Activated T-helper 1 cell treated with anti-CD3 and anti-CD28 coated beads, Interleukin-2, amount 50 U/mL, for 16 hours (primary cell): ENCODE data around the gene HKDC1.
"Not testable (repeated sequence)": the region's sequence is repeated elsewhere in the genome, so short reads cannot be mapped to it uniquely, and the experiment has no call there.

Experiments used
- DNase-seq, 2 donors: peaks; one replicate each; pipeline ENCODE4 v3.0.0-alpha.2; 2020; ENCODE audit warnings: low read depth in 1 of 2, low spot score in 1 of 2

Gene HKDC1

DNA sequence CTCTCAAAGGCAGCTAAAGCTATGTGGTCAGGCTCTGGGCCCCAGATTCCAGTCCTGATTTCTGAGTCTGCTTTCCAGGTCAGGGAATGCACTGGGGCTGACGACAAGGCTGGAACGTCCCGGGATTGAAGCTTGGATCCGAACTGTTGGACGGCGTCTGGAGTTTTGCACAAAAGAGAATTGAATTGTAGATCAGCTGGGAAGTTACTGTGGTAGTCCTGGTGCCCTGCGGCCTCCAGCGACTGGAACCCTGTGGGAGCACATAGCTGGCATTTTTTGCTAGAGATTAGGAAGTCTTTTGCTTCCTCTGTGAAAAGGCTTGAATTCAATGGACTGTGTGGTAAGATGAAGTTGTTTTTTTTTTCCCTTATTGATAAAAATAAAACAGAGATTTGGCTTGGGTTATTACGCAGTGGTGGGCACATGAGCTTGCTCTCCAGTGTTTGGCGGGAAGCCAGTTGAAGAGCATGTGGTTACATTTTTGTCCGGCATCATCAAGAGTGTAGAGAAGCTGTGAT lies 58.4 kb downstream of the HKDC1 start, which contains the start of gene HK1:
Gene HK1 (plus strand): TSS at position 51 of the 518 bp plus-strand sequence.
- DNase-seq = no peak

DNA sequence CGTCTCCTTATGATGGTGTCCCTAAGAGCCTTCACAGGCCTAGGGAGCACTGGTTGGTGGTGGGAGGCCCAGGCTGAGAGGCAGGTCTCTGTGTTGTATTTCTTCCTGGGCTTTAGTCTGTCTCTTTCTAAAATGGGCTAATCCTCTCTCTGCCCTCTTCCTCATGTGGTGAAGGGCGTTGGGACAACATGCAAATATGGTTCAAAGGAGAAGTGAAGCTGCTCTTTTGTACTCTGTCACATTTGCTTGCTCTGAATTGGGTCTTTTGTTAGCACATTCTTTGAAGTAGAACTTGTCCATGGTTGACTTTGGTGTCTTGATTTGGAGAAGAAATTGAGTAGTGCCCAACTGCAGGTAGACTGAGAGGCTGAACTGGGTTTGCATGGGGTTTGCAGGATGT lies 59.0 kb downstream of the HKDC1 start:
- DNase-seq = no peak

DNA sequence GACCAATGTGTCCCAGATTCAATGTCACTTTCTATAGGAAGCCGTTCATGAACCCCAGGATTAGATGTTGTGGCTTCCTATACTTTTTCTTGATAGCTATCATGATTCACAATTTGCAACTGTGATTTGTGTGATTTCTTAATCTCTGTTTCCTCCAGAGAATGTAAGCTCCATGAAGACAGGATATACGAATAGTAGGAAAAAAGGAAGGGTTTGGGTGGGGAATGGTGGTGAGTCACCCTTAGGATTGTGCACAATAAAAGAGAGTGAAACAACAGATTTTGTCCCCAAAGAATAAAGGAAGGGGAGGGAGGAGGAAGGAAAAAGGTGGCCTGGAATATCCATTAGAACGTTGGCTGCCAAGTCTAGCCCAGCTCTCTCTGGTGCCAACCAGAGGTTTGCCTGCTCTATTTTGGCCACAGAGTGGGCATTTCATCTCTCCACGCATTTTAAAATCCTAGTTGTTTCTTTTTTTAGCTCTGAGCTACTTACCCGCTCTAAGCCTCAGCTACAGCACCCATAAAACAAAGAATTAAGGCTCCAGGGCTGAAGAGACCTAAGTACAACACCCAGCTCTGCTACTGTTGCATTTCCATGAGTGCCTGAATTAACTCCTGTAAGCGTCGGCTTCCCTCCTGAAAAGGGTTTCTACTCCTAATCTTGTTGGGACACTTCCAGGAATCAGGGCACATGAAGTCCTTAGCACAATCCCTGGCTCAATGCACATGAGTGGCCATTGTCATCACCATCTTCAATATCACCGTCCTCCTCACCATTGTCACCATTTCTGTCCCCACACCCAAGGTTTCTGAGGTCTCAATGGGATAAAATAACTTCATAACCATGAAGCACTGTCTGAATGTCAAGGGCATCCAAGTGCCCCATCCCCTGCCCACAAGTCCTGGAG lies 61.6 kb downstream of the HKDC1 start:
- no peak for DNase-seq

GRCh38 chr10:69284402-69284801 lies 64.3 kb downstream of the HKDC1 start:
- not testable (repeated sequence) for DNase-seq

GRCh38 chr10:69285699-69286098 lies 65.6 kb downstream of the HKDC1 start:
- DNase-seq = no peak

- no peak for DNase-seq
Measured at GRCh38 chr10:69287181-69287580, 67.0 kb downstream of the HKDC1 start.

GRCh38 chr10:69290993-69291392 lies 70.9 kb downstream of the HKDC1 start:
- no peak for DNase-seq

DNA sequence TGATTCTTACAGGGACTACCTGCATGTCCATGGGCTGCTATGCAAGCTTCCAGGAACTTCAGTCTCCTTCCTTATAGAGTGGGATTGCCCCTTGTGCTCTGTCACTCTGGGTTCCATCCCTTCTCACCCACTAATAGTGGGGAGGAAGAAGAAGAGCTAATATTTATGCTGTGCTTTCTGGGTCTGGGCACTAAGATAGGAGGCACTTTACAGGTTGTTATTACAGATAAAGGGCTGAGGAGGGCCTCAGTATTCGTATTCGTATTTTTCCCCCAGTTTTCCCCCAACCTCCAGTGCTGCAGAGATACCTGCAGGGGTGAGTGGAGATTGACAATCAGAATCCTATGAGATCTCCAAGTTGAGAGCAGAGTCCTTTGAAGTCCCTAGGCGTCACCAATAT lies 72.3 kb downstream of the HKDC1 start:
- DNase-seq = no peak

DNA sequence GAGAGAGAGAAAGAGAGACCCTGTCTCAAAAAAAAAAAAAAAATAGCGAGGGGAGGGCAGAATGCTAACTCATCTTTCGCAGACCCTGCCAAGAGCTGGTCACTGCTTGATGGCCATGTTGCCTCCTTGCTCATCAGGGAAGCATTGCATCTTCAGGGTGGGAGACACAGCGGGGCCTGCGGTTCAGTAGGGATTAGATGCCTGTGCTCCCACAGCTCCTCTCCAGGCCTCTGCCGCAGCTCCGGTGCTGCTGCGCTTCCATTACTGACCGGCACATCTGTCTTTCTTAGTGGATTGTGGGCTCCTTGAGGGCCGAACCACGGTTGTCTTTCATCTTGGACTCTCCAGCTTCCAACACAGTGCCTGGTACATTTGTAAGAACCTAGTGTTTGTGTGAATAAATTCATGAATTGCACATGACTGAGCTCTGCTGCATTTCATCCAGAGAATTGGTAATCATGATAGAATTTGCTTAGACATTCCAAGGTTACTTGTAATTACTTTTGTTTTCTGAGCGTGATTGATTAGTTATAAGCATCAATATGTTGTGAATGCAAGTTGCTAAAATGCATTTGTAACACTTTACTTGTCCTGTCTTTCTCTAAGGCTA lies 75.0 kb downstream of the HKDC1 start:
- DNase-seq = no peak

DNA sequence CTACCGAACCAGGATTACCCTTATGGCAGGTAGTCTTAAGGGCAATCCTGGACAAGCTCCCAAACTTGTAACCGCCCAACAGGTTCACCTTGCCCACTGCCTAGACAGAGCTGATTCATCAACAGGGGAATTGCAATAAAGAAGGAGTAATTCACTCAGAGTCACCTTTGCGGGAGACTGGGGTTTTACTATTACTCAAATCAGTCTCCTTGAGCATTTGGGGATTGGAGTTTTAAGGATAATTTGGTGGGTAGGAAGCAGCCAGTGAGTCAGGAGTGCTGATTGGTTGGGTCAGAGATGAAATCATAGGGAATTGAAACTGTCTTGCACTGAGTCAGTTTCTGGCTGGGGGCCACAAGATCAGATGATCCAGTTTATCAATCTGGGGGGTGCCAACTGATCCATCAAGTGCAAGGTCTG lies 83.5 kb downstream of the HKDC1 start:
- DNase-seq = no peak

DNA sequence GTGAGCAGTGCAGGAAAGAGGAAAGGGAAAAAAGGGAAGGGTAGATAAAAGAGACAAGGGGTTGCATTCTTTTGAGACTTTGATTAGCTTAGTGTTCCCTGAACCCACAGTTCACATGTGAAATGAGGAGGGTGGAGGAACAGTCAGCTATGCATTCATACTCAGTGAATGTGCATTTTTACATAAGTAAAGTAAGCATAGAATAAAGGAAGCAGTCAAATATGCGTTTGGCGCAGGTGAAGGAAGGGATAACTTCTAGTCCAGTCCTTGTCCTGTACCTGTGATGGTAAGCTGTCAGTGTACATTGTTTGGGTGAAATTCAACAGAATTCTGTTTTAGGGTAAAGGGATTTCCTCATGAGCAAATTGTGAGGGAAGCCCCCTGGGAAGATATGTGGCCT lies 86.3 kb downstream of the HKDC1 start:
- no peak for DNase-seq

GRCh38 chr10:69307434-69307833 lies 87.3 kb downstream of the HKDC1 start:
- DNase-seq = no peak

- not testable (repeated sequence) for DNase-seq
Measured at GRCh38 chr10:69308304-69308703, 88.2 kb downstream of the HKDC1 start.

- no peak for DNase-seq
Measured at GRCh38 chr10:69311309-69311708, 91.2 kb downstream of the HKDC1 start.

- no peak for DNase-seq
Measured at GRCh38 chr10:69312528-69312927, 92.4 kb downstream of the HKDC1 start.

DNA sequence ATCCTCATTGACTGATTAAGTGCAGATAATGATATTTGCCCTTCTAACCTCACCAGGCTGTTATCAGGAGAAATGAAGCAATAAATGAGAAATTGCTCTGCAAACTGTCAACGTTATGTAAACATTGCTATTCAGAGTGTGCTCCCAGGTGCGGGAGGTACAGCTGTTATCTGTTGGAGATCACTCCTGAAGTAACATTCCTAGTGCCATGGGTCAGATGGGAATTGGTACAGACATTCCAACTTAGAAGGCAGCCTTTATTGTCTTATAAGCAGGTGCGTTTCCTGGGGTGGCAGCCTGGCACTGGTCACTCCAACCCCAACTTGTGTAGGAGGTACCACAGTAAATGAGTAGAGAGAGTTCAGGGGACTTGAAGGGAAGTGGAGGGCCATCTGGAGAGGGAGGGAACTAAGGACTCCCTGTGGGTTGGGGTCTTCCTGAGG lies 95.0 kb downstream of the HKDC1 start:
- no peak for DNase-seq

GRCh38 chr10:69315610-69316312 lies 95.6 kb downstream of the HKDC1 start:
- no peak for DNase-seq

DNA sequence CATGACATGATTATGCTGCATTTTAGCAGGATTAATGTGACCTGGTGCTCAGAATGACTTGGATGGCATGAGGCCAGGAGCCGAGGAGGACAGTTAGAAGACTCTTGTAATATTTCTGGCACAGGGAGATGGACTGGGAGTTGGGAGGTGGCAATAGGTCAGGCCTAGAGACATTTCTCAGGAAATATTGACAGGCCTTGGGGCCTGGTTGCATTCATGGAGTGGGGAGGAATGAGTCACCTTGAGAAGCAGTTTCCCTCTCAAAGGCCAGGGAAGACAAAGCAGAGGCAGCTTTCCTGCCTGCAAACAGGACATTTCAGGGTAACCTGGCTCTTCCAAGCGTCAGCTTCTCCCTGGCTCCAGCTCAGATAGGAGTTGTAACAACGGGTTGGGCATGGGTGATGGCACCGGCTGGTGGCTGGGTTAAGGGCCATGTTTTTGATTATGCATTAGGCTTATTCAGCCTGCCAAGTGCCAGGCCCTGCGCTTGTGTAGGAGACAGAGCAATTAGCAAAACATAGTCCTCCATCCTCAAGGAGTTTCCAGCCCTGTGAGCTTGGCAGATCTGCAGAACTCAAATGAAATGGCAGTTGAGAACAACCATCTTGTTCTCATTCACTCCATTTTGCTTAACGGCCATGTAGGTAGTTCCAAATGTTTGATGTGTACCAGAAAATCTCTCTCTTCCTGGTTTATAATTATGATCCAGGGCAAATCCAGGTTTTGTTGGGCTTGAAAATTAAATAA lies 96.4 kb downstream of the HKDC1 start:
- no peak for DNase-seq
